Measurements from ENCODE around the gene CFDP1.
A peak's percentile ranks its signal among the peaks of the same experiment; 100 is the strongest.

GRCh38 chr16:75244225-75244809 lies 189.0 kb downstream of the CFDP1 start:
- TF ChIP-seq CTCF (conservative IDR thresholded peaks at IDR 0.05; ENCODE audit: low read length) (peak; percentile 42; the same call in 1 of the 2 replicates), EZH2phosphoT487 (IDR thresholded peaks at IDR 0.05; ENCODE audit: borderline replicate concordance) (no peak)

Measured in Loucy (cell line).